ENCODE results near the gene ZC2HC1C. TPM values are rescaled to one million over a fixed set of nuclear protein-coding genes. Genes with fewer than 3 reads are reported as not detected.

Gene ZC2HC1C
- total RNA-seq, 1 donor from 2014 or later: 0.91 TPM

GRCh38 chr14:75047506-75047905 lies 21.9 kb upstream of the ZC2HC1C start:
- peaks cover 12% of the 10 kb centered on the region for H3K36me3 Mint-ChIP-seq (ENCODE audit: low read depth)
- DNase-seq (no peak), ATAC-seq (ENCODE audit: low read depth) (no peak)
- no peak overlapping the region for H3K4me3 Mint-ChIP-seq
- no peak for TF ChIP-seq CTCF (IDR thresholded peaks at IDR 0.05)
- ChIA-PET POLR2A (no interaction called here), CTCF (no interaction called here)
- H3K4me1 Mint-ChIP-seq: peaks cover 29% of the 10 kb centered on the region
- H3K27me3 Mint-ChIP-seq: no peaks in the 10 kb centered on the region
- no peak overlapping the region for H3K27ac Mint-ChIP-seq
- intact Hi-C loops (cut with micrococcal nuclease): no loop called here
- H3K9me3 Mint-ChIP-seq: no peaks in the 10 kb centered on the region

GRCh38 chr14:75048101-75048500 lies 21.3 kb upstream of the ZC2HC1C start:
- DNase-seq: no peak
- H3K4me1 Mint-ChIP-seq: peaks cover 29% of the 10 kb centered on the region
- no peaks in the 10 kb centered on the region for H3K27me3 Mint-ChIP-seq
- no peak for ATAC-seq (ENCODE audit: low read depth)
- H3K36me3 Mint-ChIP-seq (ENCODE audit: low read depth): peaks cover 12% of the 10 kb centered on the region
- ChIA-PET POLR2A (no interaction called here), CTCF (interaction anchor here (1.3 kb wide), 1 partner anchor 41 kb away, joined by 5 read pairs; no protein-coding TSS in a partner anchor)
- no peak overlapping the region for H3K4me3 Mint-ChIP-seq
- no peaks in the 10 kb centered on the region for H3K9me3 Mint-ChIP-seq
- intact Hi-C loops (cut with micrococcal nuclease): no loop called here
- no peak for TF ChIP-seq CTCF (IDR thresholded peaks at IDR 0.05)
- no peak overlapping the region for H3K27ac Mint-ChIP-seq

- Mint-ChIP-seq H3K9me3 (no peaks in the 10 kb centered on the region), H3K27ac (no peak overlapping the region), H3K4me3 (no peak overlapping the region), H3K27me3 (no peaks in the 10 kb centered on the region), H3K4me1 (peaks cover 29% of the 10 kb centered on the region), H3K36me3 (ENCODE audit: low read depth) (peaks cover 9% of the 10 kb centered on the region)
- TF ChIP-seq CTCF (IDR thresholded peaks at IDR 0.05): no peak
- POLR2A ChIA-PET: interaction anchor here (0.6 kb wide), 1 partner anchor 113 kb away, joined by 3 read pairs; no protein-coding TSS in a partner anchor
- CTCF ChIA-PET: interaction anchor here (0.5 to 1.4 kb wide), 3 partner anchors 15 to 105 kb away, joined by 4 to 5 read pairs (median 4); partner anchors contain the start of gene ACYP1
- ATAC-seq (ENCODE audit: low read depth): no peak
- intact Hi-C loops (cut with micrococcal nuclease): no loop called here
- no peak for DNase-seq
Observed at GRCh38 chr14:75049136-75049535, 20.3 kb upstream of the ZC2HC1C start.

GRCh38 chr14:75049731-75050201 lies 19.7 kb upstream of the ZC2HC1C start:
- ATAC-seq (ENCODE audit: low read depth): no peak
- peaks cover 7% of the 10 kb centered on the region for H3K36me3 Mint-ChIP-seq (ENCODE audit: low read depth)
- ChIA-PET POLR2A (no interaction called here), CTCF (interaction anchor here (0.5 to 1.4 kb wide), 2 partner anchors 15 to 106 kb away, joined by 4 read pairs; partner anchors contain the start of gene ACYP1)
- H3K27me3 Mint-ChIP-seq: no peaks in the 10 kb centered on the region
- no peak overlapping the region for H3K27ac Mint-ChIP-seq
- intact Hi-C loops (cut with micrococcal nuclease): loop anchor here (2.0 kb wide), 2 partner anchors 19 to 47 kb away; partner anchors contain the start of genes EIF2B2 and ZC2HC1C
- no peak for TF ChIP-seq CTCF (IDR thresholded peaks at IDR 0.05)
- no peaks in the 10 kb centered on the region for H3K9me3 Mint-ChIP-seq
- H3K4me3 Mint-ChIP-seq: peak overlapping the region; percentile 92
- no peak for DNase-seq
- H3K4me1 Mint-ChIP-seq: peaks cover 27% of the 10 kb centered on the region

- peak; percentile 80 for ATAC-seq (ENCODE audit: low read depth)
- Mint-ChIP-seq H3K27ac (peak within 1 kb of the TSS; percentile 83), H3K4me3 (peak within 1 kb of the TSS; percentile 92), H3K36me3 (ENCODE audit: low read depth) (peaks cover 7% of the 10 kb centered on the region), H3K27me3 (no peaks in the 10 kb centered on the region), H3K4me1 (peaks cover 19% of the 10 kb centered on the region), H3K9me3 (no peaks in the 10 kb centered on the region)
- DNase-seq: peak; percentile 75
- intact Hi-C loops (cut with micrococcal nuclease): loop anchor here (2.0 kb wide), 2 partner anchors 18 to 48 kb away; partner anchors contain the start of genes EIF2B2 and ZC2HC1C
- ChIA-PET CTCF (interaction anchor here (0.6 kb wide), 1 partner anchor 37 kb away, joined by 3 read pairs; no protein-coding TSS in a partner anchor), POLR2A (interaction anchor here (0.5 to 1.5 kb wide), 3 partner anchors 13 to 111 kb away, joined by 3 to 6 read pairs (median 3); partner anchors contain the start of gene ACYP1)
- no peak for TF ChIP-seq CTCF (IDR thresholded peaks at IDR 0.05)
Observed at GRCh38 chr14:75050852-75051555, 18.4 kb upstream of the ZC2HC1C start, which contains the start of gene MLH3. MLH3 (minus strand) TSS chr14:75051467; CDS start chr14:75049655, 1,812 bp downstream.
